HG03521 (cell line): Measurements from ENCODE around the gene ZNF891.

Experiments
- ATAC-seq: cut with Tn5 transposase; IDR thresholded peaks from one replicate; pipeline ENCODE4 v1.9.1; 2021; ENCODE audit warnings: mild to moderate bottlenecking, moderate library complexity; ENCODE audit not compliant: unreplicated experiment

Gene ZNF891

GRCh38 chr12:133063556-133063955, 66.5 kb downstream of the ZNF891 start:
- no peak for ATAC-seq

- ATAC-seq = no peak
These were observed 68.1 kb downstream of the ZNF891 start for GRCh38 chr12:133061954-133062353.

- ATAC-seq = no peak
These were observed 71.6 kb downstream of the ZNF891 start for GRCh38 chr12:133058203-133059113.

- no peak for ATAC-seq
These were observed 72.6 kb downstream of the ZNF891 start for GRCh38 chr12:133057446-133057845.
